ENCODE measurements around the gene RIC8B. TPM values are rescaled to one million over a fixed set of nuclear protein-coding genes. Genes with fewer than 3 reads are reported as not detected.

Gene RIC8B
- total RNA-seq, 6 experiments from 2014 or later, result 8.0 to 12.0 (median 10.2) TPM

- H3K27ac Mint-ChIP-seq, result peak overlapping the region; percentile 72
- H3K9me3 Mint-ChIP-seq, result no peaks in the 10 kb centered on the region
- peak; percentile 85 for TF ChIP-seq CTCF (IDR thresholded peaks at IDR 0.05)
- H3K36me3 Mint-ChIP-seq (ENCODE audit: low read depth), result no peaks in the 10 kb centered on the region
- peak overlapping the region; percentile 34 for H3K4me3 Mint-ChIP-seq
- H3K4me1 Mint-ChIP-seq (ENCODE audit: low read depth), result peaks cover 30% of the 10 kb centered on the region
- H3K27me3 Mint-ChIP-seq (ENCODE audit: insufficient read depth), result no peaks in the 10 kb centered on the region
- DNase-seq, result peak; percentile 48
Observed at GRCh38 chr12:106841510-106842302, 67.2 kb downstream of the RIC8B start.

GRCh38 chr12:106845902-106846301 is 71.4 kb downstream of the RIC8B start:
- Mint-ChIP-seq H3K27ac (no peak overlapping the region), H3K36me3 (ENCODE audit: low read depth) (no peaks in the 10 kb centered on the region), H3K4me1 (ENCODE audit: low read depth) (peaks cover 15% of the 10 kb centered on the region), H3K9me3 (no peaks in the 10 kb centered on the region), H3K4me3 (no peak overlapping the region), H3K27me3 (ENCODE audit: insufficient read depth) (no peaks in the 10 kb centered on the region)
- peak; percentile 50 for DNase-seq
- no peak for TF ChIP-seq CTCF (IDR thresholded peaks at IDR 0.05)

- no peaks in the 10 kb centered on the region for H3K36me3 Mint-ChIP-seq (ENCODE audit: low read depth)
- no peaks in the 10 kb centered on the region for H3K9me3 Mint-ChIP-seq
- TF ChIP-seq CTCF (IDR thresholded peaks at IDR 0.05), result no peak
- H3K27ac Mint-ChIP-seq, result no peak overlapping the region
- DNase-seq, result no peak
- H3K27me3 Mint-ChIP-seq (ENCODE audit: insufficient read depth), result no peaks in the 10 kb centered on the region
- H3K4me3 Mint-ChIP-seq, result no peak overlapping the region
- H3K4me1 Mint-ChIP-seq (ENCODE audit: low read depth), result 0 out of 2 replicates have a peak, but pooled peaks cover 5% of the 10 kb centered on the region
Observed at GRCh38 chr12:106847861-106848260, 73.4 kb downstream of the RIC8B start.

GRCh38 chr12:106851306-106851705 is 76.8 kb downstream of the RIC8B start:
- Mint-ChIP-seq H3K4me3 (no peak overlapping the region), H3K9me3 (no peaks in the 10 kb centered on the region), H3K4me1 (ENCODE audit: low read depth) (0 out of 2 replicates have a peak, but pooled peaks cover 5% of the 10 kb centered on the region), H3K27ac (no peak overlapping the region), H3K27me3 (ENCODE audit: insufficient read depth) (peaks cover 1% of the 10 kb centered on the region; the same call in 1 of the 2 replicates), H3K36me3 (ENCODE audit: low read depth) (no peaks in the 10 kb centered on the region)
- TF ChIP-seq CTCF (IDR thresholded peaks at IDR 0.05), result no peak
- no peak for DNase-seq

GRCh38 chr12:106854723-106855122 is 80.2 kb downstream of the RIC8B start:
- Mint-ChIP-seq H3K4me3 (no peak overlapping the region), H3K27ac (no peak overlapping the region), H3K4me1 (ENCODE audit: low read depth) (peaks cover 6% of the 10 kb centered on the region), H3K27me3 (ENCODE audit: insufficient read depth) (peaks cover 1% of the 10 kb centered on the region; the same call in 1 of the 2 replicates), H3K36me3 (ENCODE audit: low read depth) (no peaks in the 10 kb centered on the region), H3K9me3 (no peaks in the 10 kb centered on the region)
- DNase-seq, result no peak
- TF ChIP-seq CTCF (IDR thresholded peaks at IDR 0.05), result no peak

Measured in HFFc6 (cell line).